ENCODE results near the gene CTDP1.
"Not testable (repeated sequence)": the region's sequence is repeated elsewhere in the genome, so short reads cannot be mapped to it uniquely, and the experiment has no call there.

Gene CTDP1

DNA sequence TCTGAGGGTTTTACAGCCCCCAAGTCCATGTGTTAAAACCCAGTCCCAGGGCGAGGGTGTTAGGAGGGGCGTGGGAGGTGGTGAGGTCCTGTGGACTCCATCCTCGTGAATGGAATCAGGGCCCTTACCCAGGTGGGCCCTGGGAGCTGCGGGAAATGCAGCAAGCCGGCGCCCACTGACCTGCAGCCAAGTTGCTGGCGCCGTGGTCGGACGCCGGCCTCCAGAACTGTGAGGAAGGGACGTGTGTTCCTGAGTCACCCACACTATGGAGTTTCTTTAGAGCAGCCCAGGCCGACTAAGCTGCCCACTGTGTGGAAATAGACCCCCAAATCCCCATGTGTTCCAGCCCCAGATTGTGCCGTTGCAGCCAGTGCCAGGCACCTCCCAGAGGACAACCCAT is 26.4 kb downstream of the CTDP1 start:
- no peak for DNase-seq

DNA sequence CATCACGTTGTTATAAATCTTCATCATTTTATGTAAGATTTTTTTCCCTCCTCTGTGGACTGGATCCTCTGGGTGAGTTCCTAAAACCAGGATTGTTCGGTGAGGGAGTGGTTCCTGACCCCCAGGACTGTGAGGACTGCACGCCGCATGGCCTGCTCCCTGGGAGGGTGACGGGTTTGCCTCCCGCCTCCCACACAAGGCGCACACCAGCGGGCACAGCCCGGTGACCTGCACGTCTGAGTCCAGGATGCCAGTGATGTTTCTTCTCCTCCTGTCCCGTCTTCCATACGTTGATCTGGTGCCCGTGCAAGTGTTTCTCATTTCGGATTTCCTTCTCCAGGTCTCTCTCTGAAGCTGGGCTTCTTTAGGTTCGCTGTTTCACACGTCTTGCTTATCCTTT is 27.1 kb downstream of the CTDP1 start:
- DNase-seq = no peak

DNA sequence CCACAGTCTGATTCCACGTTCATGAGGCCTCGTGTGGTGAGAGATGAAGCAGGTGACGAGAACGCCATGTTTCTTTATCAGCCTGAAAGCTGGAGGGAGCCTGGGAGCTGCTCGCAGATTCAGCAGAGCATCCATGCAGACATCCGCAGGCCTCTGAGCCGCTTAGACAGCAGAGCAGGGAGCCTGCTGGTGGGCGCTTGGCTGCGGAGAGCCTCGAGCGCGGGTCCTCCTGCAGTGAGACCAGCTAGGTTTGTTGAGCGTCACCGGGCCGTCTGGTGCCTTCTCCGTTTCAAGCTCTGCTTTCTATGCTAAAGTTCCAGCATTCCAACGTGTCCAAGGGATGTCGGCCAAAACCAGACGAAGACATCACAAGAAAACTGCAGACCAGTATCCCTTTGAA is 27.6 kb downstream of the CTDP1 start:
- DNase-seq = no peak

DNA sequence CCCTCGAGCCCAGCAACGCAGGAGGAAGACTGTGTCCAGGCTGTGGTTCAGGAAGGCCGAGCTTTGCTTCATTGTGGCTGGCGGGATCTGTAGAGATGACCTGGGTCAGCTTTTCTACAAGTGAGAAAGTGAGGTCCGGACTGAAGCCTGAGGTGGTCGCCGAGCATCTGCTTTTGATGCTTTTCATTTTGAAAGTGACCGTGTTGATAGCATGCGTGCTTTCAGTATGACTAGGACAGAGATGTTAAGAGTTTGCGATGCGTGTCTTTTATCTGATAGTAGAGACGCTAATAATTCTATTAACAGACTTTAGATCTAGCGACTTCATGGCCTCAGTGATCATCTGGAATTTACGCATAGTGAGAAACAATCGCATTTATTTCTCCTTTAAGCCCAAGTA is 28.1 kb downstream of the CTDP1 start:
- no peak for DNase-seq

DNA sequence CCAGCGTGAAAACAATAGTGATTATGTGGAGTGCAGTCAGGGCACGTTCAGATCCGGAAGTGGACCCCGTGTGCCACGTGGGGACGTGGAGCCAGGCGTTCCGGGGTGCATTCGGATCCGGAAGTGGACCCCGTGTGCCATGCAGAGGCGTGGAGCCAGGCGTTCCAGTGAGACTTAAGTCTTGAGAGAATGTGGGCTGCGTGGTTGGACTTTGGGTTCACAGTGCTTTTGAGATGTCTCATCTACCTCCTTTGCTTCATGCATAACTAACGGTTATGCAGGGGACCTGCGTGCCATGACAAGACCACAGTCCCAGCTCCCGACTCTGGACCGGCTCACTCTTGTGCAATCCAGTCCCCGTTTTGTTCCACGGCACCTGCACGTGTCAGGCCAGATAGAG is 28.8 kb downstream of the CTDP1 start:
- no peak for DNase-seq

DNA sequence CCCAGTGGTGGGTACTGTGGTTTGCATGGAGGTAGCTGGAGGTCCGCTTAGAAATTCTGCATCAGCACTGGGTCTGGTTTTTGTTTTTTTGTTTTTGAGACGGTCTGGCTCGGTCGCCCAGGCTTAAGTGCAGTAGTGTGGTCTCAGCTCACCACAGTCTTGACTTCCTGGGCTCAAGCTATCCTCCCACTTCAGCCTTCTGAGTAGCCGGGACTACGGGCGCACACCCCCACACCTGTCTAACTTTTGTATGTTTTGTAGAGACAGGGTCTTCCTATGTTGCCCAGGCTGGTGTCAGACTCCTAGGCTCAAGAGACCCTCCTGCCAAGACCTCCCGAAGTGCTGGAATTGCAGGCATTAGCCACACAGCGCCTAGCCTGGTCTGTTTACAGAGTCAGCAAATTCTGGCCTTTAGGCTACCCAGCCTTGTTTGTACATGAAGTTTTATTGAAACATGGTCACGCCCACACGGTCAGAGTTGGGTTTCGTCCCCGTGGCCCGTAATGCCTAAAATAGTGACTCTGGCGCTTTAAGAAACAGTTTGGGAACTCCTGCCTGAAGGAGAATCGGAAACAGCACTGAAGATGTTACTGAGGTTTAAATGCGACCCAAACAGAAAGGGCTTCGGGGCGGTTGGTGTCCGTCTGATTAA is 32.7 kb downstream of the CTDP1 start:
- DNase-seq = no peak

DNA sequence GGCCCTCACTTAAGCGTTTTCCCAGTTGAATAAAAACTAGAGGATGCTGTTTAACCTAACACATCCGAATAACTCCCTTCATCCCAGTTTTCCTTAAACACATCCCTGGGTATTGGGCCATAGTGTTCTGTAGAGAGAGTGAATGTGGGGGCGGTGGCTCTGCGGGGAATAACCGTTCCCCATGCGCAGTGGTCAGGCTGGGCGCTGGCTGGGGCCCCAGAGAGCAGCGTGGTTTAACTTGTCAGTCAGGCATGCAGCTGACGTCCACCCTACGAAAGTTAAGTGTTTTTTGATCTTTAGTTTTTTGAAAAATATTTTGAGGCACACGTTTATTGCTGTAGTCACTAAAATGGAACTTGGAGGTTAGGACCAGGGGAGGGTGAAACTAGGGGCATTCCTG is 33.7 kb downstream of the CTDP1 start:
- DNase-seq = no peak

DNA sequence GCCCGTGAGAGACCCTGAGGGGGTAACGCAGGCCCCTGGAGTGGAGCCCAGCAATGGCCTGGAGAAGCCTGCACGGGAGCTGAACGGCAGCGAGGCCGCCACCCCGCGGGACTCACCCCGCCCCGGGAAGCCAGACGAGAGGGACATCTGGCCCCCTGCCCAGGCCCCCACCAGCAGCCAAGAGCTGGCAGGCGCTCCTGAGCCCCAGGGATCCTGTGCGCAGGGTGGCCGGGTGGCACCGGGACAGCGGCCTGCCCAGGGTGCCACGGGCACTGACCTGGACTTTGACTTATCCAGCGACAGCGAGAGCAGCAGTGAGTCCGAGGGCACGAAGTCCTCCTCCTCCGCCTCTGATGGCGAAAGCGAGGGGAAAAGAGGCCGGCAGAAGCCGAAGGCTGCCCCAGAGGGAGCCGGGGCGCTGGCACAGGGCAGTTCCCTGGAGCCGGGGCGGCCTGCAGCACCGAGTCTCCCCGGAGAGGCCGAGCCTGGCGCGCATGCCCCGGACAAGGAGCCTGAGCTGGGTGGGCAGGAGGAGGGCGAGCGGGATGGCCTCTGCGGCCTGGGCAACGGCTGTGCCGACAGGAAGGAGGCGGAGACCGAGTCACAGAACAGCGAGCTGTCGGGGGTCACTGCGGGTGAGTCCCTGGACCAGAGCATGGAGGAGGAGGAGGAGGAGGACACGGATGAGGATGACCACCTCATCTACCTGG is 35.1 kb downstream of the CTDP1 start:
- no peak for DNase-seq

DNA sequence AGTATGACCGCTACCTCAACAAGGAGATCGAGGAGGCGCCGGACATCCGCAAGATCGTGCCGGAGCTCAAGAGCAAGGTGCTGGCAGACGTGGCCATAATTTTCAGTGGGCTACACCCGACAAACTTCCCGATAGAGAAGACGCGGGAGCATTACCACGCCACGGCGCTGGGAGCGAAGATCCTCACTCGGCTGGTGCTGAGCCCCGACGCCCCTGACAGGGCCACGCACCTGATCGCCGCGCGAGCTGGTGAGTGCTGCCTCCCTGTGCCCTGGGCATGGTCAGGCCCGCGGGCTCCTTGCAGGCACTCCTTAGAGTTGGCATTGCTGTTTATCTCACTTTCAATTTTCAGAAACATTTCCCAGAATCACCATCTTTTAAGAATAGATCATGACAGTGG is 35.7 kb downstream of the CTDP1 start:
- no peak for DNase-seq

DNA sequence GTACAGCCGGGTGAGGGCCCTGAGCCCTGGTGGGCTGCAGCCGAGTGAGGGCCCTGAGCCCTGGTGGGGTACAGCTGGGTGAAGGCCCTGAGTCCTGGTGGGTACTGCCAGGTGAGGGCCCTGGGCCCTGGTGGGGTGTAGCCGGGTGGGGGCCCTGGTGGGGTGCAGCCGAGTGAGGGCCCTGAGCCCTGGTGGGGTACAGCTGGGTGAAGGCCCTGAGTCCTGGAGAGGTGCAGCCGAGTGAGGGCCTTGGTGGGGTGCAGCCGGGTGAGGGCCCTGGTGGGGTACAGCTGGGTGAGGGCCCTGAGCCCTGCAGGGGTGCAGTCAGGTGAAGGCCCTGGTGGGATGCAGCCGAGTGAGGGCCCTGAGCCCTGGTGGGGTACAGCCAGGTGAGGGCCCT is 37.5 kb downstream of the CTDP1 start:
- DNase-seq = no peak

DNA sequence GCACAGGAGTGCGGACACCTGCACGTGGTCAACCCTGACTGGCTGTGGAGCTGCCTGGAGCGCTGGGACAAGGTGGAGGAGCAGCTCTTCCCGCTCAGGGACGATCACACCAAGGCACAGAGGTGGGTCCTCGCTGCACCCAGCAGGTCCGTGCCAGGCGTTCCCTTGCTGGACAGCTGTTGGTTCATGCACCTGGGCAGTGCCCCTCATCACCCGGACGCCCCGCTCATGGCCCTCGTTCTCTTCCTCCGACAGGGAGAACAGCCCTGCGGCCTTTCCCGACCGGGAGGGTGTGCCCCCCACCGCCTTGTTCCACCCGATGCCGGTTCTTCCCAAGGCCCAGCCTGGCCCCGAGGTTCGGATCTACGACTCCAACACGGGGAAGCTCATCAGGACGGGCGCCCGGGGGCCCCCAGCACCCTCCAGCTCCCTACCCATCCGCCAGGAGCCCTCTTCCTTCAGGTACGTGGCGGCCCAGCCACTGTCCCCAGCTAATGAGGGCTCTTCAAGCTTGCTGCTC is 38.0 kb downstream of the CTDP1 start:
- no peak for DNase-seq

DNA sequence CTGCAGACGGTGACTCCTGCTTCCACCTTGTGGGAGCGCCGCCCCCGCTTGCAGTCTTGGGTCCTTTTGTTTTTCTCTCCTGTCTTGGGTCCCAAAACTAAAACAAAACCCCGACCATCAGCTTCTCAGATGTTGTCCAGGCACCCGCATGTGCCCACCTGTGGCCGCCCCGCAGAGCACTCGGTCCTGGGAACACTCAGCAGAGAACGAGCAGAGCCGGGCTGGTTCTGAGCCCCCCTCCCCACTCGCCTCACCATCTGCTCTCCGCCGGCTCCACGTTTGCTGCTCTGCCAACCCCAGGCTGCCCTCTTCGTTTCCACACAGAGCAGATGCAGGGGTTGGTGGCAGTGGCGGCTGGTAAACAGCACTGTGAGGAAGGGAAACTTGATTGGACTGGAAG is 38.5 kb downstream of the CTDP1 start:
- DNase-seq = no peak

DNA sequence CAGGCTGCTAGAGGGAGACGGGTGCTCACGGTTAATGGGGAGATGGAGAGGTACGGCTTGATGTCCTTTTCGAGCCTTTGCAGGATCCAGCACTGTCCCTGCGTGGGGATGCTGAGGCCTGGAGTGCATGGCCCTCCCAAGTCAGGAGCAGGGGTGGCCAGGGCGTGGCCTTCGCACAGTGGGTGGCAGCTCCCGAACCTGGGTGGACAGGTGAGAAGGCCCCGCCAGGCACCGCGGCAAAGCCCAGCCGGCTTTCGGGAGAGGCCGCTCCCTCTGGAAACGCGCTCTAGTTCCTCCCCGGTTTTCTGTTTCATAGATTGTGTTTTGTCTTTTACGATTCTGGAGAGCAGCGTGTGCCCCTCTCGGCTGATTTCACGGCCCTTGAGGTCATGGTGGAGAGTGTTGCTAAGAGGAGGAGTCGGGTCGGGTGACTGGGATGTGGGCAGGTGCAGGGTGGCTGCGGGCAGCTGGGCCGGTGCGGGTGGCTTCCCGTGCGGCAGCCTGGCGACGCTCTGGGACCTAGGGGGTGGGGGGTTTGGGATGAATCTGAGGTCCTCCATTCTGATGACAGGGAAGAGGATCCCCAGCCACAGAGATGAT is 39.4 kb downstream of the CTDP1 start:
- no peak for DNase-seq

DNA sequence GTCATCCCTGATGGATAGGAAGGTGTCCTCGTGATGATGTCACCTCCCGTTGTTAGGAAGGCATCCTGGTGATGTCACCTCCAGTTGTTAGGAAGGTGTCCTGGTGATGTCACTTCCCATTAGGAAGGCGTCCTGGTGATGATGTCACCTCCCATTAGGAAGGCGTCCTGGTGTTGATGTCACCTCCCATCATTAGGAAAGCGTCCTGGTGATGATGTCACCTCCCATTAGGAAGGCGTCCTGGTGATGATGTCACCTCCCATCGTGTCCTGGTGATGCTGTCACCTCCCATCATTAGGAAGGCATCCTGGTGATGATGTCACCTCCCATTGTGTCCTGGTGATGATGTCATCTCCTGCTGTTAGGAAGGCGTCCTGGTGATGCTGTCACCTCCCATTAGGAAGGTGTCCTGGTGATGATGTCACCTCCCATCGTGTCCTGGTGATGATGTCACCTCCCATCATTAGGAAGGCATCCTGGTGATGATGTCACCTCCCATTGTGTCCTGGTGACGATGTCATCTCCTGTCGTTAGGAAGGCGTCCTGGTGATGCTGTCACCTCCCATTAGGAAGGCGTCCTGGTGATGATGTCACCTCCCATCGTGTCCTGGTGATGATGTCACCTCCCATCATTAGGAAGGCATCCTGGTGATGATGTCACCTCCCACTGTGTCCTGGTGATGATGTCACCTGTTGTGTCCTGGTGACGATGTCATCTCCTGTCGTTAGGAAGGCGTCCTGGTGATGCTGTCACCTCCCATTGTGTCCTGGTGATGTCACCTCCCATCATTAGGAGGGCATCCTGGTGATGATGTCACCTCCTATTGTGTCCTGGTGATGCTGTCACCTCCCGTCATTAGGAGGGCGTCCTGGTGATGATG is 40.1 kb downstream of the CTDP1 start:
- DNase-seq = not testable (repeated sequence)

DNA sequence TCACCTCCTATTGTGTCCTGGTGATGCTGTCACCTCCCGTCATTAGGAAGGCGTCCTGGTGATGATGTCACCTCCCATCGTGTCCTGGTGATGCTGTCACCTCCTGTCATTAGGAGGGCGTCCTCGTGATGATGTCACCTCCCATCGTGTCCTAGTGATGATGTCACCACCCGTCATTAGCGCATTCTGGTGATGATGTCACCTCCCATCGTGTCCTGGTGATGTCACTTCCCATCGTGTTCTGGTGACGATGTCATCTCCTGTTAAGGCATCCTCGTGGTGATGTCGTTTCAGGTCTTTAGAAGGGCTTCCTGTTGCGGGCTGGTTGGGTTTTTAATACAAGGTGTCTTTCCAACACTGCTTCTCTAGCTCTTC is 40.7 kb downstream of the CTDP1 start:
- no peak for DNase-seq

DNA sequence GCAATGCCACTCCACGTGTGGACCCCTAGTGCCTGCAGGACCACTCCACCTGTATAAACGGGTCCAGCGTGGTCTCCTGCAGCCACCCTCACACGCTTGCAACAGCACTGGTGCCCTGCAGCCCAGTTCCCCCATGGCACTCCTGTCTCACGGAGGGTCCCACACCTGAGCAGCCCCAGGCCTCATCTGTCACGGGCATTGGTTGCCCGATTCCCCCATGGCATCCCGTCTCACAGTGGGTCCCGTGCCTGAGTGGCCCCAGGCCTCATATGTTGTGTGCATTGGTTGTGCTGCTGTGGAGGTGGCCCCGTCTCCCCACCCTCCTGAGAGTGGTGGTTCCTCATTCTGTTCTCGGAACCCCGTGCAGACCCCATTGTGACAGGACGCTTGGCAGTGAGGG is 43.4 kb downstream of the CTDP1 start:
- no peak for DNase-seq

DNA sequence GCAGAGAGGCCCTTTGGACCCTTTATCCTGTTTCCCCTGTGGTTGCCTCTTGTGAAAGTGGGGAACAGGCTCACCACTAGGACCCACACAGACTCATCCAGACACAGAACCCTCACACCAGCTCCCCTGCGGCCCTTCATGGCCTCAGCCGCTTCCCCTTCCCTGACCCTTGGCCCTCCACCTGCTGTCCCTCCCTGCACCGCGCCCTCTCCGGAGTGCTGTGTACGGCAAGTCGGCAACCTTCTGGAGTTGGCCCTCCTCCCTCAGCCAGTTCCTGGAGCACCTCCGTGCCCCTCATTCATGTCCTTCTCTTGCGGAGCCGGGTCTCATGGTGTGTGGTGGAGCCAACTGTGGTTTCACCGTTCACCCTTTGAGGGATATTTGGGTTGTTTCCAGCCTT is 44.0 kb downstream of the CTDP1 start:
- DNase-seq = no peak

DNA sequence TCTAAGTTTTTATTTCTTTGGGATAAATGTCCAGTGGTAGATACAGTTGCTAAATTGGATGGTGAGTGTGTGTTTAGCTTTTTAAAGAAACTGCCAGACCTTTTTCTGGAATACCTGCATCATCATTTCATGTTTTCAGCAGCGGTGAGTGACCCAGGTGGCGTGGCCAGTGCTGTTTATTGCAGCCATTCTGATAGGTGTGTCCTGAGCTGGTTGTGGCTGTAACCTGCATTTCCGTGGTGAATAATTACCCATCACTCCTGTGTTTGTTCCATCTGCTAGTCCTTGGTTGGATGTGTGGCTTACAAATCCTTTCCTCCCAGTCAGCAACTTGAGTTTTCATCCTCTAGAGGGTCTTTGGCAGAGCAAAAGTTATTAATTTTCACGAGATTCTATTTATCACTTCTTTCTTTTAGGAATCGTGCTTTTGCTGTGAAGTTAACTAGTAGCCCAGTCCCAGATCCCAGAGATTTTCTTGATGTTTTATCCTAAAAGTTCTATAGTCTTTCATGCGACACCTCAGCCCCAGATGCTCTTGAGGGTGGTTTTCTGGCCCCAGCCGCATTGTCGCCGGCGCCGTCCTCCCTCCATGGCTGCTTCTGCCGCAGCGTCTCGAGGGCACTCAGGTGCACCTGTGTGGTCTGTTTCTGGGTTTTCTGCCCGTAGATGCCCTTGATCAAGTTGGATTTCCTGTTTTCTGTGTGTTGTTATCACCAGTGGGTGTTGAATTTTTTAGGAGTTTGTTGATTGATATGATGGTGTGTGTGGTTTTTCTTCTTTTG is 44.9 kb downstream of the CTDP1 start:
- DNase-seq = no peak

DNA sequence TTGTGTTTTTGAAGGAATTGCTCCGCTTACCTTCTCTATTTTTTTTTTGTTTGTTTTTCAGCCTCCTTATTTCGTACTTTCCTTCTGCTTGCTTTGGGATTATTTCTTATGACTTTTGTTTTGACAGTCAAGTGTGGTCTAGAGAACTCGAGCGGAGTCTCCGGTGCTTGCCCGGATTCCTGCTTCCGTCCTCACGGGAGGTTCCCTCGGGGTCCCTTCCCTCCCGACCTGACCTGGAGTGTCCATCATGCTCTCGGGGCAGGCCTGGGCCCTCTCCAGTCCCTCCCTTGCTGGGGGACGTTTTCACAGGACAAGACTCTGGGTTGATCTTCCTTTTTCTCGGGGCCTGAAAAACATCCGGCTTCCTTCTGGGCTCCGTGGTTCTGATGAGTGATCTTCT is 45.9 kb downstream of the CTDP1 start:
- DNase-seq = no peak

DNA sequence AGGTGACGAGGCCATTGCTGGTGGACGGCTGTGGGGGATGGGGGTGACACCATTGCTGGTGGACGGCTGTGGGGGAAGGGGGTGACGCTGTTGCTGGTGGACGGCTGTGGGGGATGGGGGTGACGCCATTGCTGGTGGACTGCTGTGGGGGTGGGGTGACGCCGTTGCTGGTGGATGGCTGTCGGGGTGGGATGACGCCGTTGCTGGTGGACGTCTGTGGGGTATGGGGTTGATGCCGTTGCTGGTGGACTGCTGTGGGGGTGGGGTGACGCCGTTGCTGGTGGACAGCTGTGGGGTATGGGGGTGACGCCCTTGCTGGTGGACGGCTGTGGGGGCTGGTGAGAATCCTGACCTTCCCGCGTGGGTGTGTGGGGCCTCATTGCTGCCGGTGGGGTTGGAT is 47.1 kb downstream of the CTDP1 start:
- no peak for DNase-seq

DNA sequence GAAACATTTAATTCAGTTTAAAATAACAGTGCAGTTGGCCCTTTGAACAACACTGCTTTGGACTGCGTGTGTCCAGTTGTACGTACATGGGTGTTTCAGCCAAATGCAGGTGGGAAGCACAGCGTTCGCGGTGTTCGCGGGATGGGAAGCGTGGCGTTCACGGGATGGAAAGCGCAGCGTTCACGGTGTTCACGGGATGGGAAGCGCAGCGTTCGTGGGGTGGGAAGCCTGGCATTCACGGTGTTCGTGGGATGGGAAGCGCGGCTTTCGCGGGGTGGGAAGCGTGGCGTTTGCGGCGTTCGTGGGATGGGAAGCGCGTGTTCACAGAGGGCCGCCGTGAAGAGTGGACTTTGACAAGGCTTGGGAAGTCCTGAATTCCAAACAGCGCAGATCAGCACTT is 47.6 kb downstream of the CTDP1 start:
- no peak for DNase-seq

DNA sequence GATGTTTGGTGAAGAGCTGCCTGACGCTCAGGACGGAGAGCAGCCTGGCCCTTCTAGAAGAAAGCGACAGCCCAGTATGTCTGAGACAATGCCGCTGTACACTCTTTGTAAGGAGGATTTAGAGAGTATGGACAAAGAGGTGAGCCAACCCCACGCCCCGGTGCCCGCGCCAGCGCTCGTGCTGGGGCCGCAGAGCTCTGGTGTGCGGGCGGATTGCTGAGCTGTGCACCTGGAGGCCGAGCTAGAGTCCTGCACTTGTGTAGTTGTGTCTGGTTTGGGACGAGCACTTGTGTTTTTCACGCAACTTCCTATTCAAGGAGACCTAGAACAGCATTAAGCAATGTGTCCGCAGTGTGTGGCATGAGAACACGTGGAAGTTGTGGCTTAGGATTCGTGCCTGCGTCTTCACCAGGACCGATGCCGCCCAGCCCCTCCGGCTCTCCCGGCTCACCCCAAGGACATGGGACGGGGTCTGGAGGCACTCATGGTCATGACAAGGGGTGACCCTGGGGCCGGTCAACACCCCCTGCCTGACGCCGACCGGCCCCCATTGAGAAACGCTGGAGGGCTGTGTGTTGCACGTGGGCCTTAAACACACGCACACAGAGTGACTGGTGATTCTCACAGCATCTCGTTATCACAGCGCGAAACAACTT is 49.5 kb downstream of the CTDP1 start:
- no peak for DNase-seq

All from NCI-H187 (cell line).